ENCODE results near the gene VIPAS39.

Gene VIPAS39

GRCh38 chr14:77475432-77476115 lies 18.2 kb upstream of the VIPAS39 start:
- DNase-seq = no peak
- H3K9me3 ChIP-seq (ENCODE audit: severe bottlenecking) = no peaks in the 10 kb centered on the region
- H3K27ac ChIP-seq = no peak overlapping the region
- H3K27me3 ChIP-seq (ENCODE audit: insufficient read depth, low read depth, severe bottlenecking) = no peaks in the 10 kb centered on the region
- no peaks in the 10 kb centered on the region for H3K36me3 ChIP-seq
- H3K4me3 ChIP-seq (ENCODE audit: low read depth, low read length) = no peak overlapping the region
- TF ChIP-seq, protein P1, sequence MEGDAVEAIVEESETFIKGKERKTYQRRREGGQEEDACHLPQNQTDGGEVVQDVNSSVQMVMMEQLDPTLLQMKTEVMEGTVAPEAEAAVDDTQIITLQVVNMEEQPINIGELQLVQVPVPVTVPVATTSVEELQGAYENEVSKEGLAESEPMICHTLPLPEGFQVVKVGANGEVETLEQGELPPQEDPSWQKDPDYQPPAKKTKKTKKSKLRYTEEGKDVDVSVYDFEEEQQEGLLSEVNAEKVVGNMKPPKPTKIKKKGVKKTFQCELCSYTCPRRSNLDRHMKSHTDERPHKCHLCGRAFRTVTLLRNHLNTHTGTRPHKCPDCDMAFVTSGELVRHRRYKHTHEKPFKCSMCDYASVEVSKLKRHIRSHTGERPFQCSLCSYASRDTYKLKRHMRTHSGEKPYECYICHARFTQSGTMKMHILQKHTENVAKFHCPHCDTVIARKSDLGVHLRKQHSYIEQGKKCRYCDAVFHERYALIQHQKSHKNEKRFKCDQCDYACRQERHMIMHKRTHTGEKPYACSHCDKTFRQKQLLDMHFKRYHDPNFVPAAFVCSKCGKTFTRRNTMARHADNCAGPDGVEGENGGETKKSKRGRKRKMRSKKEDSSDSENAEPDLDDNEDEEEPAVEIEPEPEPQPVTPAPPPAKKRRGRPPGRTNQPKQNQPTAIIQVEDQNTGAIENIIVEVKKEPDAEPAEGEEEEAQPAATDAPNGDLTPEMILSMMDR (IDR thresholded peaks at IDR 0.05; ENCODE audit: low read depth, low read length) = no peak

DNA sequence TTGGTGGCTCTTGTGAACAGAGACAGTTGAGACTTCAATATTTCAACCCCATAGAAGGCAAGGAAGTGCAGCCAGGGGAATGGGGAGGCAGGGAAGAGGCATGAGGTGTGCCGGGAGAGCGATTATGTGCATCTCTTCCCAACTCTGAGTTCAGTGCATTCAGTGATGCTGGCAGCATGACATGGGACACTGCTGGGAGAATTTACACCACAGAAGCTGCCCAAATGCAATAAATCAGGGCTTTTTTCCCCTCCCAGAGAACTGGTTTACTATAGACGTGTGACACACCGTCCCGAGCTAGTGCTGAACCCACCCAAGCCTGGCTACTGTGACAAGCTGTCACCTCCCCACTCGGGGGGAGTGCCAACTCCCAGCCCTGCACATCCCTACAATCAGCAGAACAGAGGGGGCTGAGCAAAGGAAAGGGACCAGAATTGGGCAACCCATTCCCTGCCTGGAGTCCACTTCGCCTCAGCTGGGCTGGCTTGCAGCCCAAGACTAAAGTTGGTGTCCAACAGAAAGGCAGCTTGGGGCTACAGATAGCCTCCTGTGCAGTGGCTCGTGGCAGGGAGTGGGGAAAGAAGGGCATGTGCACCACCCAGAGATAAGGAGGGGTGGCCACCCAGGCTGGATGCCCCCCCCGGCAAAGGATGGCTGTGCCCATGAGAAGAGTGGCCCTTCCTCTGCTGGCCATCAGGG lies 17.2 kb upstream of the VIPAS39 start:
- DNase-seq = no peak
- TF ChIP-seq, protein P1 (IDR thresholded peaks at IDR 0.05; ENCODE audit: low read depth, low read length) = no peak
- H3K36me3 ChIP-seq = peaks cover 3% of the 10 kb centered on the region
- no peak overlapping the region for H3K4me3 ChIP-seq (ENCODE audit: low read depth, low read length)
- H3K9me3 ChIP-seq (ENCODE audit: severe bottlenecking) = no peaks in the 10 kb centered on the region
- no peaks in the 10 kb centered on the region for H3K27me3 ChIP-seq (ENCODE audit: insufficient read depth, low read depth, severe bottlenecking)
- no peak overlapping the region for H3K27ac ChIP-seq

GRCh38 chr14:77473921-77474320 lies 16.5 kb upstream of the VIPAS39 start:
- TF ChIP-seq, protein P1 (IDR thresholded peaks at IDR 0.05; ENCODE audit: low read depth, low read length) = no peak
- Histone ChIP-seq H3K9me3 (ENCODE audit: severe bottlenecking) (no peaks in the 10 kb centered on the region), H3K27me3 (ENCODE audit: insufficient read depth, low read depth, severe bottlenecking) (no peaks in the 10 kb centered on the region), H3K4me3 (ENCODE audit: low read depth, low read length) (no peak overlapping the region), H3K36me3 (peaks cover 10% of the 10 kb centered on the region), H3K27ac (no peak overlapping the region)
- no peak for DNase-seq

GRCh38 chr14:77470224-77470870 lies 12.9 kb upstream of the VIPAS39 start:
- no peak overlapping the region for H3K4me3 ChIP-seq (ENCODE audit: low read depth, low read length)
- TF ChIP-seq, protein P1 (IDR thresholded peaks at IDR 0.05; ENCODE audit: low read depth, low read length) = no peak
- no peaks in the 10 kb centered on the region for H3K9me3 ChIP-seq (ENCODE audit: severe bottlenecking)
- no peak overlapping the region for H3K27ac ChIP-seq
- no peak for DNase-seq
- H3K27me3 ChIP-seq (ENCODE audit: insufficient read depth, low read depth, severe bottlenecking) = no peaks in the 10 kb centered on the region
- H3K36me3 ChIP-seq = peaks cover 39% of the 10 kb centered on the region

GRCh38 chr14:77469539-77469938 lies 12.1 kb upstream of the VIPAS39 start:
- H3K27me3 ChIP-seq (ENCODE audit: insufficient read depth, low read depth, severe bottlenecking) = no peaks in the 10 kb centered on the region
- no peaks in the 10 kb centered on the region for H3K9me3 ChIP-seq (ENCODE audit: severe bottlenecking)
- no peak overlapping the region for H3K27ac ChIP-seq
- DNase-seq = no peak
- TF ChIP-seq, protein P1 (IDR thresholded peaks at IDR 0.05; ENCODE audit: low read depth, low read length) = no peak
- H3K36me3 ChIP-seq = peaks cover 48% of the 10 kb centered on the region
- no peak overlapping the region for H3K4me3 ChIP-seq (ENCODE audit: low read depth, low read length)

Measured in WERI-Rb-1 (cell line).